ENCODE measurements around the gene USP49. TPM values are rescaled to one million over a fixed set of nuclear protein-coding genes. Genes with fewer than 3 reads are reported as not detected.

Gene USP49
- total and polyA plus RNA-seq, 2 of the 13 experiments (the other 11 are each of a cell fraction or from before 2014, with no cell fraction given), result 2.9 to 4.3 TPM

- TF ChIP-seq GRHL1 (CRISPR knock-in tag; conservative IDR thresholded peaks at IDR 0.05) (no peak), THAP8 (CRISPR knock-in tag; IDR thresholded peaks at IDR 0.05; ENCODE audit: borderline replicate concordance) (no peak), U2AF1 (optimal IDR thresholded peaks at IDR 0.05; ENCODE audit: low read depth, low read length) (no peak), FOXK1 (CRISPR knock-in tag; IDR thresholded peaks at IDR 0.05; ENCODE audit: borderline replicate concordance, low read depth) (no peak), SALL1 (CRISPR knock-in tag; IDR thresholded peaks at IDR 0.05) (no peak), TCF7 (IDR thresholded peaks at IDR 0.05; ENCODE audit: low read depth) (no peak), ZNF543 (CRISPR knock-in tag; IDR thresholded peaks at IDR 0.05) (0 out of 2 replicates have a peak, but pooled peaks have one; percentile 13), ZNF556 (CRISPR knock-in tag; IDR thresholded peaks at IDR 0.05; ENCODE audit: borderline replicate concordance) (no peak), ASH2L (IDR thresholded peaks at IDR 0.05; ENCODE audit: insufficient read length, low read depth, low read length) (peak; percentile 48), MYC (CRISPR knock-in tag; IDR thresholded peaks at IDR 0.05; ENCODE audit: borderline replicate concordance) (peak; percentile 20; the same call in 1 of the 2 replicates), ZSCAN21 (CRISPR knock-in tag; IDR thresholded peaks at IDR 0.05; ENCODE audit: borderline replicate concordance) (no peak), ZNF589 (CRISPR knock-in tag; conservative IDR thresholded peaks at IDR 0.05) (no peak), ZBTB25 (CRISPR knock-in tag; IDR thresholded peaks at IDR 0.05) (no peak), TFE3 (CRISPR knock-in tag; IDR thresholded peaks at IDR 0.05) (no peak), MATR3 (CRISPR knock-in tag; IDR thresholded peaks at IDR 0.05) (no peak), PCBP1 (IDR thresholded peaks at IDR 0.05; ENCODE audit: borderline replicate concordance, low read depth, low read length) (peak; percentile 47; the same call in 1 of the 2 replicates), AGO2 (optimal IDR thresholded peaks at IDR 0.05; ENCODE audit: low read depth, low read length) (peak; percentile 94), HCFC1 (IDR thresholded peaks at IDR 0.05; ENCODE audit: low read depth, low read length) (no peak), MXI1 (IDR thresholded peaks at IDR 0.05; ENCODE audit: borderline replicate concordance, low read depth, low read length) (no peak), TFDP1 (CRISPR knock-in tag; IDR thresholded peaks at IDR 0.05; ENCODE audit: borderline replicate concordance) (no peak), ZNF484 (CRISPR knock-in tag; IDR thresholded peaks at IDR 0.05; ENCODE audit: borderline replicate concordance, low read depth) (no peak), ETS1 (CRISPR knock-in tag; IDR thresholded peaks at IDR 0.05) (no peak), NFYB (CRISPR knock-in tag; IDR thresholded peaks at IDR 0.05) (no peak; the same call in 1 of the 2 replicates), ZNF768 (CRISPR knock-in tag; IDR thresholded peaks at IDR 0.05) (peak; percentile 27; the same call in 1 of the 2 replicates), SATB2 (CRISPR knock-in tag; IDR thresholded peaks at IDR 0.05) (no peak)
These were observed 26.5 kb upstream of the USP49 start (continued) for GRCh38 chr6:41921712-41921998.
